ENCODE measurements around the gene IKZF4.

Gene IKZF4

DNA sequence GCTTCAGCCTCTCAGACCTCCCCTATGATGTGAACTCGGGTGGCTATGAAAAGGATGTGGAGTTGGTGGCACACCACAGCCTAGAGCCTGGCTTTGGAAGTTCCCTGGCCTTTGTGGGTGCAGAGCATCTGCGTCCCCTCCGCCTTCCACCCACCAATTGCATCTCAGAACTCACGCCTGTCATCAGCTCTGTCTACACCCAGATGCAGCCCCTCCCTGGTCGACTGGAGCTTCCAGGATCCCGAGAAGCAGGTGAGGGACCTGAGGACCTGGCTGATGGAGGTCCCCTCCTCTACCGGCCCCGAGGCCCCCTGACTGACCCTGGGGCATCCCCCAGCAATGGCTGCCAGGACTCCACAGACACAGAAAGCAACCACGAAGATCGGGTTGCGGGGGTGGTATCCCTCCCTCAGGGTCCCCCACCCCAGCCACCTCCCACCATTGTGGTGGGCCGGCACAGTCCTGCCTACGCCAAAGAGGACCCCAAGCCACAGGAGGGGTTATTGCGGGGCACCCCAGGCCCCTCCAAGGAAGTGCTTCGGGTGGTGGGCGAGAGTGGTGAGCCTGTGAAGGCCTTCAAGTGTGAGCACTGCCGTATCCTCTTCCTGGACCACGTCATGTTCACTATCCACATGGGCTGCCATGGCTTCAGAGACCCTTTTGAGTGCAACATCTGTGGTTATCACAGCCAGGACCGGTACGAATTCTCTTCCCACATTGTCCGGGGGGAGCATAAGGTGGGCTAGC is 13.9 kb downstream of the IKZF4 start:
- H3K9me3 ChIP-seq (ENCODE audit: severe bottlenecking): no peaks in the 10 kb centered on the region
- DNase-seq (ENCODE audit: low spot score): no peak
- no peak for ATAC-seq (ENCODE audit: low read depth)
- TF ChIP-seq, protein P1, sequence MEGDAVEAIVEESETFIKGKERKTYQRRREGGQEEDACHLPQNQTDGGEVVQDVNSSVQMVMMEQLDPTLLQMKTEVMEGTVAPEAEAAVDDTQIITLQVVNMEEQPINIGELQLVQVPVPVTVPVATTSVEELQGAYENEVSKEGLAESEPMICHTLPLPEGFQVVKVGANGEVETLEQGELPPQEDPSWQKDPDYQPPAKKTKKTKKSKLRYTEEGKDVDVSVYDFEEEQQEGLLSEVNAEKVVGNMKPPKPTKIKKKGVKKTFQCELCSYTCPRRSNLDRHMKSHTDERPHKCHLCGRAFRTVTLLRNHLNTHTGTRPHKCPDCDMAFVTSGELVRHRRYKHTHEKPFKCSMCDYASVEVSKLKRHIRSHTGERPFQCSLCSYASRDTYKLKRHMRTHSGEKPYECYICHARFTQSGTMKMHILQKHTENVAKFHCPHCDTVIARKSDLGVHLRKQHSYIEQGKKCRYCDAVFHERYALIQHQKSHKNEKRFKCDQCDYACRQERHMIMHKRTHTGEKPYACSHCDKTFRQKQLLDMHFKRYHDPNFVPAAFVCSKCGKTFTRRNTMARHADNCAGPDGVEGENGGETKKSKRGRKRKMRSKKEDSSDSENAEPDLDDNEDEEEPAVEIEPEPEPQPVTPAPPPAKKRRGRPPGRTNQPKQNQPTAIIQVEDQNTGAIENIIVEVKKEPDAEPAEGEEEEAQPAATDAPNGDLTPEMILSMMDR (IDR thresholded peaks at IDR 0.05; ENCODE audit: poor library complexity, severe bottlenecking): no peak
- H3K36me3 ChIP-seq (ENCODE audit: low read depth): no peaks in the 10 kb centered on the region; the same call in 1 of the 2 replicates
- H3K27ac ChIP-seq (ENCODE audit: poor library complexity, severe bottlenecking): no peak overlapping the region
- no peak overlapping the region for H3K4me3 ChIP-seq (ENCODE audit: severe bottlenecking)
- no peaks in the 10 kb centered on the region for H3K4me1 ChIP-seq (ENCODE audit: insufficient read depth, poor library complexity, severe bottlenecking)
- no peaks in the 10 kb centered on the region for H3K27me3 ChIP-seq (ENCODE audit: insufficient read depth, poor library complexity, severe bottlenecking)

DNA sequence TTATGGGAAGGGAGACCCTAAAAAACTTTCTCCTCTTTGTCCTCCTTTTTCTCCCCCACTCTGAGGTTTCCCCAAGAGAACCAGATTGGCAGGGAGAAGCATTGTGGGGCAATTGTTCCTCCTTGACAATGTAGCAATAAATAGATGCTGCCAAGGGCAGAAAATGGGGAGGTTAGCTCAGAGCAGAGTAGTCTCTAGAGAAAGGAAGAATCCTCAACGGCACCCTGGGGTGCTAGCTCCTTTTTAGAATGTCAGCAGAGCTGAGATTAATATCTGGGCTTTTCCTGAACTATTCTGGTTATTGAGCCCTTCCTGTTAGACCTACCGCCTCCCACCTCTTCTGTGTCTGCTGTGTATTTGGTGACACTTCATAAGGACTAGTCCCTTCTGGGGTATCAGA is 16.3 kb downstream of the IKZF4 start:
- Histone ChIP-seq H3K27me3 (ENCODE audit: insufficient read depth, poor library complexity, severe bottlenecking) (no peaks in the 10 kb centered on the region), H3K4me1 (ENCODE audit: insufficient read depth, poor library complexity, severe bottlenecking) (no peaks in the 10 kb centered on the region), H3K36me3 (ENCODE audit: low read depth) (no peaks in the 10 kb centered on the region; the same call in 1 of the 2 replicates), H3K9me3 (ENCODE audit: severe bottlenecking) (no peaks in the 10 kb centered on the region), H3K4me3 (ENCODE audit: severe bottlenecking) (no peak overlapping the region), H3K27ac (ENCODE audit: poor library complexity, severe bottlenecking) (no peak overlapping the region)
- ATAC-seq (ENCODE audit: low read depth) (no peak), DNase-seq (ENCODE audit: low spot score) (no peak)
- TF ChIP-seq, protein P1 (IDR thresholded peaks at IDR 0.05; ENCODE audit: poor library complexity, severe bottlenecking): no peak

DNA sequence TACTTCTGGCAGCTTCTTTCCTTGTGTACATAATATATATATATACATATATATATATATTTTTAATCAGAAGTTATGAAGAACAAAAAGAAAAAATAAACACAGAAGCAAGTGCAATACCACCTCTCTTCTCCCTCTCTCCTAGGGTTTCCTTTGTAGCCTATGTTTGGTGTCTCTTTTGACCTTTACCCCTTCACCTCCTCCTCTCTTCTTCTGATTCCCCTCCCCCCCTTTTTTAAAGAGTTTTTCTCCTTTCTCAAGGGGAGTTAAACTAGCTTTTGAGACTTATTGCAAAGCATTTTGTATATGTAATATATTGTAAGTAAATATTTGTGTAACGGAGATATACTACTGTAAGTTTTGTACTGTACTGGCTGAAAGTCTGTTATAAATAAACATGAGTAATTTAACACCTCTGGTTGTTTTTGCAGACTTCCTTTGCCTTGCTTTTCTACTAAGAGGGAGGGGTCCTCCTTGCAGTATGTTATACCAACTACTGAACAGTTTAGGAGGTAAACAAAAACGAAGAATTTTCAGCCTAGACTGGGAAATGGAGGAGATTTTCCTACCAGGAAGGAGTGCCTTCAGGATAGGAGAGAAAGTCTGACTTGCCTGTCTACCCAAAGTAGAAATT is 17.3 kb downstream of the IKZF4 start:
- H3K4me1 ChIP-seq (ENCODE audit: insufficient read depth, poor library complexity, severe bottlenecking): no peaks in the 10 kb centered on the region
- DNase-seq (ENCODE audit: low spot score) (no peak), ATAC-seq (ENCODE audit: low read depth) (no peak)
- H3K27me3 ChIP-seq (ENCODE audit: insufficient read depth, poor library complexity, severe bottlenecking): no peaks in the 10 kb centered on the region
- no peak overlapping the region for H3K4me3 ChIP-seq (ENCODE audit: severe bottlenecking)
- TF ChIP-seq, protein P1 (IDR thresholded peaks at IDR 0.05; ENCODE audit: poor library complexity, severe bottlenecking): no peak
- no peak overlapping the region for H3K27ac ChIP-seq (ENCODE audit: poor library complexity, severe bottlenecking)
- peaks cover 10% of the 10 kb centered on the region for H3K36me3 ChIP-seq (ENCODE audit: low read depth)
- no peaks in the 10 kb centered on the region for H3K9me3 ChIP-seq (ENCODE audit: severe bottlenecking)

DNA sequence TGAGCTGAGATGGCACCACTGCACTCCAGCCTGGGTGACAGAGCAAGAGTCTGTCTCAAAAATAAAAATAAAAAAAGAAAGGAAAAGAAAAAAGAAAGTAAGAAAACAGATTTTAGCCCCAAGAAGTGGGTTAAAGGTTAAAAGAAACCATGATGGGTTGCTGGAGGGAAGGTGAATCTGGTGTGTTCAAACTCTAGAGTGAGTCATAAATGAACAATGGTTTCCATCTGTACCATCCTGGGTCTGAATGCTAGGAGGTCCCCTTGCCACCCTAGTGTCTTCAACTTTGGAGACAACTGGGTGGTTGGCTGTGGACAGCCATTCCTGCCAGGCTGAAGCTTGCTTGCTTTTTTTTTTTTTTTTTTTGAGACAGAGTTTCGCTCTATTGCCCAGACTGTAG is 19.3 kb downstream of the IKZF4 start:
- Histone ChIP-seq H3K4me3 (ENCODE audit: severe bottlenecking) (no peak overlapping the region), H3K4me1 (ENCODE audit: insufficient read depth, poor library complexity, severe bottlenecking) (no peaks in the 10 kb centered on the region), H3K27ac (ENCODE audit: poor library complexity, severe bottlenecking) (no peak overlapping the region), H3K9me3 (ENCODE audit: severe bottlenecking) (no peaks in the 10 kb centered on the region), H3K36me3 (ENCODE audit: low read depth) (peaks cover 28% of the 10 kb centered on the region), H3K27me3 (ENCODE audit: insufficient read depth, poor library complexity, severe bottlenecking) (no peaks in the 10 kb centered on the region)
- no peak for ATAC-seq (ENCODE audit: low read depth)
- DNase-seq (ENCODE audit: low spot score): no peak
- TF ChIP-seq, protein P1 (IDR thresholded peaks at IDR 0.05; ENCODE audit: poor library complexity, severe bottlenecking): no peak

Measured in RWPE2 (cell line).